Upper lobe of left lung (tissue), 4 donors: ENCODE measurements around the gene ARHGAP8.

Experiments used
- EP300 ChIP-seq, 4 donors: sonication (generic); formaldehyde crosslinking; IDR thresholded peaks; one replicate each; pipeline ENCODE4 v1.5.1; 2017; ENCODE audit warnings: antibody characterized with exemption in 4 of 4, control low read depth in 2 of 4
- POLR2A ChIP-seq, 4 donors: fragments of 450-650 bp; IDR thresholded peaks; one replicate each; pipeline ENCODE4 v1.5.1; 2016 to 2017; ENCODE audit warnings: antibody characterized with exemption in 4 of 4, mild to moderate bottlenecking in 2 of 4

- TF ChIP-seq POLR2A (IDR thresholded peaks at IDR 0.05) (no peak), EP300 (IDR thresholded peaks at IDR 0.05) (no peak)
Observed at GRCh38 chr22:44759001-44759400, 6.6 kb downstream of the ARHGAP8 start.
